Colonic mucosa (tissue), 4 donors: ENCODE results near the gene ARCN1. TPM values are rescaled to one million over a fixed set of nuclear protein-coding genes. Genes with fewer than 3 reads are reported as not detected.

Experiments used
- DNase-seq: peaks from one replicate; pipeline ENCODE4 v3.0.0-alpha.2; 2020
- H3K27ac ChIP-seq: fragments of 200-600 bp; one replicate; pipeline ENCODE4 v1.8.0; 2021
- H3K27me3 ChIP-seq: fragments of 200-600 bp; one replicate; pipeline ENCODE4 v1.8.0; 2021
- H3K36me3 ChIP-seq: fragments of 200-600 bp; one replicate; pipeline ENCODE4 v1.8.0; 2021
- H3K4me1 ChIP-seq: fragments of 200-600 bp; one replicate; pipeline ENCODE4 v1.8.0; 2021; ENCODE audit warnings: mild to moderate bottlenecking
- H3K4me3 ChIP-seq: fragments of 200-600 bp; one replicate; pipeline ENCODE4 v1.8.0; 2021
- H3K9ac ChIP-seq, 2 donors: one replicate each; pipeline ENCODE4 v1.7.0; 2013; ENCODE audit warnings: control low read depth in 2 of 2, low read depth in 2 of 2, low read length in 2 of 2
- H3K9me3 ChIP-seq: fragments of 200-600 bp; one replicate; pipeline ENCODE4 v1.8.0; 2021
- CTCF ChIP-seq: fragments of 200-600 bp; IDR thresholded peaks from one replicate; pipeline ENCODE4 v1.8.0; 2022; ENCODE audit warnings: antibody characterized with exemption, mild to moderate bottlenecking
- intact Hi-C: fragments of 100-400 bp; cut with DNase I; formaldehyde crosslinking; loops from one replicate; pipeline ENCODE4 v1.14.1; 2022
- total RNA-seq, 2 donors: library from RNA; stranded (reverse); fragmentation: NEBNext Ultra II Directional in 1 of 2; extraction: Animal tissue kit (Norgen Biotek cat#: 25700) in 1 of 2; gene quantifications; one replicate each; pipeline ENCODE4 v1.2.1, GENCODE V29; 2021
- donor health status: healthy.
- donor health status: DM: no; HTN: no; CAD: no.
- donor health status: DM: no; HTN: no; CAD: no.

The ARCN1 gene
- total RNA-seq, 2 donors from 2014 or later = 151 to 171 TPM

DNA sequence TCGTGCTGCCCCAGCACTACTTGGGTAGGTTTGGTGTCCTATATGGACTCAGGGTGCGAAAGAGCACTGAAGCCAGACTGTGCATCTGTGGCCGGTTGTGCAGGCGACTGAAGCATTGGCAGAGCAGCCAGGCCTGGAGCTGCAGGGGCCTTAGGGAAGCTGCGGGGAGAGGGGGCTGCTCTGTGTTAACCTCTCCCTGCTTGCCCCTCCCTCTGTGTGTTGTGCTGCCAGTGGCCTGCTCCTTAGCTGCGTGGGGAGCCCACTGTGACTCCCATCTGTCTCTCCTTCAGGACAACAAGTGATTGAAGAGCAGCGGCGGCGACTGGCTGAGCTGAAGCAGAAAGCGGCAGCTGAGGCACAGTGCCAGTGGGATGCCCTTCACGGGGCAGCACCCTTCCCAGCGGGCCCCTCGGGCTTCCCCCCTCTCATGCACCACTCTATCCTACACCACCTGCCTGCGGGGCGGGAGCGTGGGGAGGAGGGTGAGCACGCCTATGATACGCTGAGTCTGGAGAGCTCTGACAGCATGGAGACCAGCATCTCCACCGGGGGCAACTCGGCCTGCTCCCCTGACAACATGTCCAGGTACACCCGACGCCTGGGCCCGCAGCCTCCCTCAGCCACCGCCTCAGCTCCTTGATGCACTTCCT lies 73.0 kb downstream of the ARCN1 start:
- H3K4me1 ChIP-seq = peaks cover 10% of the 10 kb centered on the region
- no peaks in the 10 kb centered on the region for H3K9me3 ChIP-seq
- H3K27ac ChIP-seq = no peak overlapping the region
- no peak overlapping the region for H3K9ac ChIP-seq
- no peaks in the 10 kb centered on the region for H3K27me3 ChIP-seq
- no peak for TF ChIP-seq CTCF
- intact Hi-C loops = no loop called here
- peaks cover 6% of the 10 kb centered on the region for H3K36me3 ChIP-seq
- DNase-seq = no peak
- no peak overlapping the region for H3K4me3 ChIP-seq

GRCh38 chr11:118646393-118646792 lies 74.2 kb downstream of the ARCN1 start:
- H3K36me3 ChIP-seq = peaks cover 6% of the 10 kb centered on the region
- DNase-seq = no peak

DNA sequence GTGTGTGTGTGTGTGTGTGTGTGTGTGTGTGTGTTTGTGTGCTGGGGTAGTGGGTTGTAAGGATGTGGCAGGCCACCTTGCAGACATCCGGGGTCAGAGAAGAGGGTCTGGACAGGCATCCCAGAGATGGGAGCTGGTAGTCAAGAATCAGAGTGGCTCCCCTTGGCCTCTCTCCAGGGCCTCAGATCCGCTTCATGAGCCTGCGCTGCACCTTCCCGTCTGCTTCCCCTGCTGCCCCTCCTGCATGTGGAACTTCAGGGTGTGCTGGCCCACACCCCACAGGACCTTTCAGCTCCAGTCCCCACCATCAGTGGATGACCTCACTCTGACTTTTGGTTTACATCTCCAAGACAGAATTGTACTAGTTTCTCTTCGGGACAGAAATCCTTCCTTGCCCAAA lies 76.1 kb downstream of the ARCN1 start:
- Histone ChIP-seq H3K4me3 (no peak overlapping the region), H3K36me3 (peaks cover 6% of the 10 kb centered on the region), H3K9ac (no peak overlapping the region), H3K27ac (no peak overlapping the region), H3K27me3 (no peaks in the 10 kb centered on the region), H3K9me3 (no peaks in the 10 kb centered on the region), H3K4me1 (no peaks in the 10 kb centered on the region)
- no peak for DNase-seq
- intact Hi-C loops = no loop called here
- TF ChIP-seq CTCF = no peak

More at GRCh38 chr11:118646393-118646792, 74.2 kb downstream of the ARCN1 start:
- no peaks in the 10 kb centered on the region for H3K27me3 ChIP-seq
- no peak overlapping the region for H3K27ac ChIP-seq
- H3K4me1 ChIP-seq = no peaks in the 10 kb centered on the region
- no peak for TF ChIP-seq CTCF
- H3K9ac ChIP-seq = no peak overlapping the region
- H3K9me3 ChIP-seq = no peaks in the 10 kb centered on the region
- no peak overlapping the region for H3K4me3 ChIP-seq
- intact Hi-C loops = no loop called here

GRCh38 chr11:118649941-118650340 lies 77.7 kb downstream of the ARCN1 start:
- DNase-seq = no peak
- Histone ChIP-seq H3K9me3 (no peaks in the 10 kb centered on the region), H3K27me3 (no peaks in the 10 kb centered on the region), H3K4me3 (no peak overlapping the region), H3K9ac (no peak overlapping the region), H3K36me3 (no peaks in the 10 kb centered on the region), H3K27ac (no peak overlapping the region), H3K4me1 (no peaks in the 10 kb centered on the region)
- no peak for TF ChIP-seq CTCF
- intact Hi-C loops = no loop called here

DNA sequence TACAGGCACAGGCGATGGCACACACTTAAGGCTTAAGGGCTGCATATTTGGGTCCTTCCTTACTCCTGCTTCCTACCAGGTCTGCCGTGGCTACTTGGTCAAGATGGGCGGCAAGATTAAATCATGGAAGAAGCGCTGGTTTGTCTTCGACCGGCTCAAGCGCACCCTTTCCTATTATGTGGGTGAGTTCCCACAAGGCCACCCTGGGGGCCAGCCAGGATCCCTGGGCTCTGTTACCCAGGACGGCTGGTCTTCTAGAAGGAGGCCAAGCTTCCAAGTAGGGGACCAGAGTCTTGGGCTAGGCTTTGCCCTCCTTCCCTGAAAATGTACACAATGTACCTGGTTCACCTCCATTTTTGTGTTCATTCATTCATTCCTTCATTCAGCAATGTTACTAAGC lies 78.2 kb downstream of the ARCN1 start:
- H3K4me1 ChIP-seq = no peaks in the 10 kb centered on the region
- intact Hi-C loops = no loop called here
- no peak for DNase-seq
- no peaks in the 10 kb centered on the region for H3K9me3 ChIP-seq
- no peak for TF ChIP-seq CTCF
- no peaks in the 10 kb centered on the region for H3K27me3 ChIP-seq
- H3K4me3 ChIP-seq = no peak overlapping the region
- no peaks in the 10 kb centered on the region for H3K36me3 ChIP-seq
- H3K9ac ChIP-seq = no peak overlapping the region
- H3K27ac ChIP-seq = no peak overlapping the region
